Gastroesophageal sphincter (tissue), 3 donors: Measurements from ENCODE around the gene GPHN.

ENCODE experiments used
- EP300 ChIP-seq: sonication (generic); formaldehyde crosslinking; IDR thresholded peaks from one replicate; pipeline ENCODE4 v1.6.1; 2017; ENCODE audit warnings: antibody characterized with exemption, mild to moderate bottlenecking
- POLR2A ChIP-seq, 2 donors: fragments of 450-650 bp; IDR thresholded peaks; one replicate each; pipeline ENCODE4 v1.6.1; 2017; ENCODE audit warnings: antibody characterized with exemption in 2 of 2, mild to moderate bottlenecking in 2 of 2, moderate library complexity in 1 of 2
- POLR2AphosphoS5 ChIP-seq: sonication (generic); formaldehyde crosslinking; IDR thresholded peaks from one replicate; pipeline ENCODE4 v1.6.1; 2017; ENCODE audit warnings: antibody characterized with exemption
- TF ChIP-seq, protein P1 (sequence below), 4 experiments: fragments of 200-600 bp in 2 of 4; fragments of 450-650 bp in 2 of 4; sonication (generic) in 1 of 4; IDR thresholded peaks; one replicate each; pipeline ENCODE4 v1.5.1; 2017 to 2019; ENCODE audit warnings: antibody characterized with exemption in 4 of 4, mild to moderate bottlenecking in 2 of 4, moderate library complexity in 2 of 4

DNA sequence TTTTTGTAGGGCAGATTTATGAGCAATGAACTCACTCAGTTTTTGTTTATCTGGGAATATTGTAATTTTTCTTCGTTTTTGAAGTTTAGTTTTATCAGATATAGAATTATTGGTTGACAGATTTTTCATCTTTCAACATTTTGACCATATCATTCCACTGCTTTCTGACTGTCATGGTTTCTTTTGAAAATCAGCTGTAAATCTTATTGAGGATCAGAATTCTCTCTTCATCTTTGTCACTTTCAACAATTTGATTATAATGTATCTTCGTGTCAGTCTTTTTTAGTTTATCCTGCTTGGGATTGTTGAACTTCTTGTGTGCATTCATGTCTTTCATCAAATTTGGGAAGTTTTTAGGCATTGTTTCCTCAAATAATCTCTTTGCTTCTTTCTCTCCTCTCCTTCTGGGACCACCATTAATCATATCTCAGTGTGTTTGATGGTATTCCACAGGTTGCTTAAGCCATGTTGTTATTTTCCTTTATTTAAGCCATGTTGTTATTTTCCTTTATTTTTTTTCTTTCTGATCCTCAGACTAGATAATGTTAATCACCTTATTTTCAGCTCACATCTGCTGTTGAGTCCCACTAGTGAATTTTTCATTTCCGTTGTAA, 451.6 kb downstream of the GPHN start:
- TF ChIP-seq, protein P1, sequence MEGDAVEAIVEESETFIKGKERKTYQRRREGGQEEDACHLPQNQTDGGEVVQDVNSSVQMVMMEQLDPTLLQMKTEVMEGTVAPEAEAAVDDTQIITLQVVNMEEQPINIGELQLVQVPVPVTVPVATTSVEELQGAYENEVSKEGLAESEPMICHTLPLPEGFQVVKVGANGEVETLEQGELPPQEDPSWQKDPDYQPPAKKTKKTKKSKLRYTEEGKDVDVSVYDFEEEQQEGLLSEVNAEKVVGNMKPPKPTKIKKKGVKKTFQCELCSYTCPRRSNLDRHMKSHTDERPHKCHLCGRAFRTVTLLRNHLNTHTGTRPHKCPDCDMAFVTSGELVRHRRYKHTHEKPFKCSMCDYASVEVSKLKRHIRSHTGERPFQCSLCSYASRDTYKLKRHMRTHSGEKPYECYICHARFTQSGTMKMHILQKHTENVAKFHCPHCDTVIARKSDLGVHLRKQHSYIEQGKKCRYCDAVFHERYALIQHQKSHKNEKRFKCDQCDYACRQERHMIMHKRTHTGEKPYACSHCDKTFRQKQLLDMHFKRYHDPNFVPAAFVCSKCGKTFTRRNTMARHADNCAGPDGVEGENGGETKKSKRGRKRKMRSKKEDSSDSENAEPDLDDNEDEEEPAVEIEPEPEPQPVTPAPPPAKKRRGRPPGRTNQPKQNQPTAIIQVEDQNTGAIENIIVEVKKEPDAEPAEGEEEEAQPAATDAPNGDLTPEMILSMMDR (IDR thresholded peaks at IDR 0.05), result no peak
- TF ChIP-seq POLR2AphosphoS5 (no peak), EP300 (no peak), POLR2A (IDR thresholded peaks at IDR 0.05) (no peak)
